ENCODE measurements around the gene PAGR1.

The PAGR1 gene

DNA sequence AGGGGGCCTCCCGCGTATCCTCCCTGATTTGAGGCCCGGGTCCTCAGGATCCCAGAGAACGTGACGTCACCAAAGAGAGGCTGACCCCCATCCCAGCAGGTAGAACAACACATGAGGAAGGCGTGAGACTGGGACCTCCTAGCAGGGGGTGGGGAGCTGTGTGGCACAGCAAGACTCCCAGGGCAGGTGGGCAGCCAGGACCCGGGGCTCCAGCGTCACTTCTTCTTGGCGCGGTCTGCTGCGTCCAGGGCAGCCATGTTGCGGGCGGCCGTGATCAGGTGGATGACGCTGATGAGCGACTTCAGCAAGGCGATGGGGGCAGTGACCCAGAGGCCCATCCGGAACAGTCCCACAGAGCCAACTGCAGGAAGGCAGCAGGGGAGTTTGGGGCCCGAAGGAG lies 43.0 kb downstream of the PAGR1 start:
- H3K9ac ChIP-seq = no peak overlapping the region
- no peak overlapping the region for H2AFZ ChIP-seq (ENCODE audit: low read depth)
- H3K79me2 ChIP-seq (ENCODE audit: insufficient read depth, low read depth) = peaks cover 13% of the 10 kb centered on the region; the same call in 1 of the 2 replicates
- no peak overlapping the region for H3K27ac ChIP-seq
- H3K4me2 ChIP-seq = no peak overlapping the region
- no peaks in the 10 kb centered on the region for H4K20me1 ChIP-seq (ENCODE audit: insufficient read depth)
- H3K4me3 ChIP-seq (IDR thresholded peaks at IDR 0.05; ENCODE audit: insufficient read depth, low read depth, low read length) = no peak overlapping the region
- H3K27me3 ChIP-seq (ENCODE audit: insufficient read depth, low read depth) = no peaks in the 10 kb centered on the region
- peaks cover 4% of the 10 kb centered on the region; the same call in 1 of the 2 replicates for H3K36me3 ChIP-seq (ENCODE audit: insufficient read depth)
- H3K4me1 ChIP-seq (ENCODE audit: low read depth, poor library complexity, severe bottlenecking) = peaks cover 17% of the 10 kb centered on the region
- TF ChIP-seq, protein P1, sequence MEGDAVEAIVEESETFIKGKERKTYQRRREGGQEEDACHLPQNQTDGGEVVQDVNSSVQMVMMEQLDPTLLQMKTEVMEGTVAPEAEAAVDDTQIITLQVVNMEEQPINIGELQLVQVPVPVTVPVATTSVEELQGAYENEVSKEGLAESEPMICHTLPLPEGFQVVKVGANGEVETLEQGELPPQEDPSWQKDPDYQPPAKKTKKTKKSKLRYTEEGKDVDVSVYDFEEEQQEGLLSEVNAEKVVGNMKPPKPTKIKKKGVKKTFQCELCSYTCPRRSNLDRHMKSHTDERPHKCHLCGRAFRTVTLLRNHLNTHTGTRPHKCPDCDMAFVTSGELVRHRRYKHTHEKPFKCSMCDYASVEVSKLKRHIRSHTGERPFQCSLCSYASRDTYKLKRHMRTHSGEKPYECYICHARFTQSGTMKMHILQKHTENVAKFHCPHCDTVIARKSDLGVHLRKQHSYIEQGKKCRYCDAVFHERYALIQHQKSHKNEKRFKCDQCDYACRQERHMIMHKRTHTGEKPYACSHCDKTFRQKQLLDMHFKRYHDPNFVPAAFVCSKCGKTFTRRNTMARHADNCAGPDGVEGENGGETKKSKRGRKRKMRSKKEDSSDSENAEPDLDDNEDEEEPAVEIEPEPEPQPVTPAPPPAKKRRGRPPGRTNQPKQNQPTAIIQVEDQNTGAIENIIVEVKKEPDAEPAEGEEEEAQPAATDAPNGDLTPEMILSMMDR (conservative IDR thresholded peaks at IDR 0.05; ENCODE audit: low read depth, low read length) = no peak

DNA sequence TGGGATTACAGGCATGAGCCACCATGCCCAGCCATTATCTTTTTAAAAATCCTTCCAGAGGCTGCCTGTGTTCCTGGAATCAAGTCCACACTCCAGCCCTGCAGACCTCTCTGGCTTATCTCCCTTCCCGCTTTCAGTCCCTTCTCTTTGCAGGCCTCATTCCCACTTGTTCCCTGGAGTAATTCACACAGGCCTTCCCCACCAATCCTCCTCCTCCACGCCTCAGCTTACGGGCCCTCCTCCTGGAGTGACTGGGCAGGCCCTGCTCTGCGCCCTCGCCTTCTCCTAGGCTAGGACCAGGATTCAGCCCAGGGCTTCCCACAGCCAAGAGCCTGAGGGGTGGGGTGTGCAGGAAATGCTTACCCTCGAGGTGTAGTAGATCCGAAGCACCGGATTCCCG lies 44.3 kb downstream of the PAGR1 start:
- peaks cover 13% of the 10 kb centered on the region; the same call in 1 of the 2 replicates for H3K79me2 ChIP-seq (ENCODE audit: insufficient read depth, low read depth)
- H3K4me3 ChIP-seq (IDR thresholded peaks at IDR 0.05; ENCODE audit: insufficient read depth, low read depth, low read length) = no peak overlapping the region

DNA sequence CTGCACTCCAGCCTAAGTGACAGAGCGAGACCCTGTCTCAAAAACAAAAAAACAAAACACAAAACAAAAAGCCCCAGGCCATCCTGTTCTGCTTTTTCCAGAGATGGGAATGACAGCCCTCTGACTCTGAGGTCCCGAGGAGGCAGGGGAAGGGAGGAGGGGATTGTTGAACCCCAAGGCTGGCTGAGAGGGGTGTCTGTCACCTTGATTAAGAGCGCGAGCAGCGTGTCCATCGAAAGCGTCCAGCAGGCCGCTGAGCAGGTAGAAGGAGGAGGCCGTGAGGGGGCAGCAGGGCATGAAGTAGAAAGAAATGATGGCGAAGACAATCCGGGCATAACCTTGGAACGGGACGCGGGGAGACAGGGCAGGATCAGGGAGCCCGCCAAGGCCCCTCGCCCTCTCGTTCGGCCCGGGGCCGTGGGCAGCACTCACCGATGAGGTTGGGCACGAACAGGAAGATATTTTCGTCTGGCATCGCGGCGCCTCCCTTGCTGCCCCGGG lies 46.5 kb downstream of the PAGR1 start:
- Histone ChIP-seq H3K27me3 (ENCODE audit: insufficient read depth, low read depth) (no peaks in the 10 kb centered on the region; the same call in 1 of the 2 replicates), H4K20me1 (ENCODE audit: insufficient read depth) (no peaks in the 10 kb centered on the region), H3K27ac (no peak overlapping the region), H3K4me1 (ENCODE audit: low read depth, poor library complexity, severe bottlenecking) (peaks cover 17% of the 10 kb centered on the region), H3K79me2 (ENCODE audit: insufficient read depth, low read depth) (peaks cover 13% of the 10 kb centered on the region; the same call in 1 of the 2 replicates), H3K36me3 (ENCODE audit: insufficient read depth) (peaks cover 4% of the 10 kb centered on the region; the same call in 1 of the 2 replicates), H3K4me3 (IDR thresholded peaks at IDR 0.05; ENCODE audit: insufficient read depth, low read depth, low read length) (no peak overlapping the region), H2AFZ (ENCODE audit: low read depth) (peak overlapping the region; percentile 85), H3K9ac (peak overlapping the region; percentile 85), H3K4me2 (peak overlapping the region; percentile 99)
- TF ChIP-seq, protein P1 (conservative IDR thresholded peaks at IDR 0.05; ENCODE audit: low read depth, low read length) = no peak

More for the DNA sequence above, 44.3 kb downstream of the PAGR1 start:
- Histone ChIP-seq H2AFZ (ENCODE audit: low read depth) (no peak overlapping the region), H4K20me1 (ENCODE audit: insufficient read depth) (no peaks in the 10 kb centered on the region), H3K4me1 (ENCODE audit: low read depth, poor library complexity, severe bottlenecking) (peaks cover 17% of the 10 kb centered on the region), H3K27ac (no peak overlapping the region), H3K27me3 (ENCODE audit: insufficient read depth, low read depth) (no peaks in the 10 kb centered on the region), H3K9ac (no peak overlapping the region), H3K36me3 (ENCODE audit: insufficient read depth) (peaks cover 4% of the 10 kb centered on the region; the same call in 1 of the 2 replicates), H3K4me2 (no peak overlapping the region)
- TF ChIP-seq, protein P1 (conservative IDR thresholded peaks at IDR 0.05; ENCODE audit: low read depth, low read length) = no peak

DNA sequence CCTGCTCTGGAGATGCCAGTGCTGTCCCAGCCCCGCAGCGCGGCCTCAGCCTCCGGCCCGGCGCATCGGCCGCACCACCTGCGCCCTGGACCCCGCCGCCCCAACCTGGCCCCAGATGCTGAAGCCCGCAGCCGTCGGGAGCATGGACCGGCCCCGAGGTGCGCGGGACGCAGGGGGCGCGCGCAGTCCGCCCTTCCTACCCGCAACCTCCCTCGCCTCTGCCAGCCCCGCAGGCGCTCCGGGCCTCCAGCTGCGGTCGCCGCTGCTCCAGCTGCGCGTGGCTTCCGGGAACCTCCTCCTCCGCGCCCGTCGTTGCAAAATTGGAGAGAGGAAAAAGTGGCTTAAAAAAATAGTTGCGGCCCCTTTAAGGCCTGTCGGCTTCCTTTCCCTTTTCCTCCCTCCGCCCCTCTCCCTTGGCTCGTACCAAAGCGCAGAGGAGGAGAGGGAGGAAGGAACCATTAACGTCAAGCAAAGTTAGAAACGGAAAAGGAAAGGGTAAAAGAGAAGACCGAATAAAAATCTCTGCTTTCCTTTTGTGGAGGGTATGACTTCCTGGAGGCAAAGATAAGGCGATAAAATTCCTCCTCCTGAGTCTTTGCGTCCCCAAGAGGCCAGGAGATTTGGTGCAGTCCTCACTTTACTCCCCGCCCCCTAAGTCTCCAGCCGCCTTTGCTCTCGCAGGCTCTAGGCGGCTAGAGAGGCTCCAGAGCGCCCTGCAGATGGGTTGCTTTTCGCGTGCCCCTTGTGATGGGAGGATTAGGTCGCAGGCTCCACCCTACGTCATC lies 47.1 kb downstream of the PAGR1 start, which contains the start of gene CDIPT:
TSS of gene CDIPT (minus strand) at position 343 of the 785 bp plus-strand sequence. CDS start 369 bp downstream, outside the sequence.
- H4K20me1 ChIP-seq (ENCODE audit: insufficient read depth) = no peaks in the 10 kb centered on the region
- peak within 1 kb of the TSS; percentile 85 for H3K27ac ChIP-seq
- H2AFZ ChIP-seq (ENCODE audit: low read depth) = peak within 1 kb of the TSS; percentile 85
- no peak within 1 kb of the TSS for H3K4me3 ChIP-seq (IDR thresholded peaks at IDR 0.05; ENCODE audit: insufficient read depth, low read depth, low read length)
- peaks cover 17% of the 10 kb centered on the region for H3K4me1 ChIP-seq (ENCODE audit: low read depth, poor library complexity, severe bottlenecking)
- peaks cover 13% of the 10 kb centered on the region; the same call in 1 of the 2 replicates for H3K79me2 ChIP-seq (ENCODE audit: insufficient read depth, low read depth)
- peak within 1 kb of the TSS; percentile 99 for H3K4me2 ChIP-seq
- peaks cover 4% of the 10 kb centered on the region; the same call in 1 of the 2 replicates for H3K36me3 ChIP-seq (ENCODE audit: insufficient read depth)
- TF ChIP-seq, protein P1 (conservative IDR thresholded peaks at IDR 0.05; ENCODE audit: low read depth, low read length) = no peak; the same call in 1 of the 2 replicates
- H3K27me3 ChIP-seq (ENCODE audit: insufficient read depth, low read depth) = no peaks in the 10 kb centered on the region; the same call in 1 of the 2 replicates
- H3K9ac ChIP-seq = peak within 1 kb of the TSS; percentile 85
